IMR-90 (cell line): ENCODE results near the gene PCSK2.

Experiments
- BHLHE40 ChIP-seq: fragments of 150-350 bp; IDR thresholded peaks from 2 replicates; pipeline ENCODE4 v1.6.1; 2016; ENCODE audit warnings: mild to moderate bottlenecking, low read depth, low read length
- CEBPB ChIP-seq: IDR thresholded peaks from 2 replicates; pipeline ENCODE4 v1.6.1; 2012; ENCODE audit warnings: low read depth, low read length, improper control_type of control experiment
- FOS ChIP-seq: fragments of 150-350 bp; IDR thresholded peaks from 2 replicates; pipeline ENCODE4 v1.6.1; 2016; ENCODE audit warnings: low read depth, low read length
- MAZ ChIP-seq: IDR thresholded peaks from 2 replicates; pipeline ENCODE4 v1.6.1; 2012; ENCODE audit warnings: low read depth, mild to moderate bottlenecking, low read length, improper control_type of control experiment, moderate library complexity, borderline replicate concordance
- MXI1 ChIP-seq: IDR thresholded peaks from 2 replicates; pipeline ENCODE4 v1.6.1; 2012; ENCODE audit warnings: low read depth, mild to moderate bottlenecking, low read length, moderate library complexity, borderline replicate concordance
- POLR2A ChIP-seq: IDR thresholded peaks from 2 replicates; pipeline ENCODE4 v1.6.1; 2012; ENCODE audit warnings: mild to moderate bottlenecking, low read depth, low read length
- RAD21 ChIP-seq: IDR thresholded peaks from 2 replicates; pipeline ENCODE4 v1.6.1; 2012; ENCODE audit warnings: low read length, improper control_type of control experiment
- RFX5 ChIP-seq: IDR thresholded peaks from 2 replicates; pipeline ENCODE4 v1.8.0; 2012; ENCODE audit warnings: low read depth, mild to moderate bottlenecking, low read length, moderate library complexity
- TF ChIP-seq, protein P1 (sequence below): conservative IDR thresholded peaks from 2 replicates; pipeline ENCODE4 v1.5.1; 2012; ENCODE audit warnings: mild to moderate bottlenecking, low read depth, low read length, improper control_type of control experiment
- TF ChIP-seq, protein P2 (sequence below): fragments of 150-350 bp; IDR thresholded peaks from 2 replicates; pipeline ENCODE4 v1.6.1; 2016; ENCODE audit warnings: low read depth, mild to moderate bottlenecking, low read length, moderate library complexity, borderline replicate concordance
- TF ChIP-seq, protein P3 (sequence below): fragments of 150-350 bp; IDR thresholded peaks from 2 replicates; pipeline ENCODE4 v1.6.1; 2017; ENCODE audit warnings: mild to moderate bottlenecking, antibody characterized with exemption, low read length, low read depth

DNA sequence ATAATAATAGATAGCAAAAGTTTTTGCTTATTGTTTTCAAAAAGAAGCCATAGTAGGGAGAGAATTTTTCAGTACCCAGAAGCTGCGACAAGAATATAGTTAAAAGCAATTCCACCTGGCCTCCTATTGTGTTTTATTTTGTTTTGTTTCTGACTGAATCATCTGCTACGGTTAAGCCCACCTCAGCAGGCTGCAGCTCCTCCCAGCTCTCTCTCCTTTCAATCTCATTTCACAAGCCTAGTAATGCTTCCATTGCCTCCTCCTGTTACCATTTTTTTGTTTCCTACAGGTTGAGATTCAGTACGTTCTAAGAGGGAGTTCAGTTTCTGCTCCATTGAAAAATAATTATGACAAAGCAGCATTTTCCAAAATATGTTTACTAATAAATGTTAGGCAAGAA lies 77.9 kb downstream of the PCSK2 start:
- TF ChIP-seq, protein P1, sequence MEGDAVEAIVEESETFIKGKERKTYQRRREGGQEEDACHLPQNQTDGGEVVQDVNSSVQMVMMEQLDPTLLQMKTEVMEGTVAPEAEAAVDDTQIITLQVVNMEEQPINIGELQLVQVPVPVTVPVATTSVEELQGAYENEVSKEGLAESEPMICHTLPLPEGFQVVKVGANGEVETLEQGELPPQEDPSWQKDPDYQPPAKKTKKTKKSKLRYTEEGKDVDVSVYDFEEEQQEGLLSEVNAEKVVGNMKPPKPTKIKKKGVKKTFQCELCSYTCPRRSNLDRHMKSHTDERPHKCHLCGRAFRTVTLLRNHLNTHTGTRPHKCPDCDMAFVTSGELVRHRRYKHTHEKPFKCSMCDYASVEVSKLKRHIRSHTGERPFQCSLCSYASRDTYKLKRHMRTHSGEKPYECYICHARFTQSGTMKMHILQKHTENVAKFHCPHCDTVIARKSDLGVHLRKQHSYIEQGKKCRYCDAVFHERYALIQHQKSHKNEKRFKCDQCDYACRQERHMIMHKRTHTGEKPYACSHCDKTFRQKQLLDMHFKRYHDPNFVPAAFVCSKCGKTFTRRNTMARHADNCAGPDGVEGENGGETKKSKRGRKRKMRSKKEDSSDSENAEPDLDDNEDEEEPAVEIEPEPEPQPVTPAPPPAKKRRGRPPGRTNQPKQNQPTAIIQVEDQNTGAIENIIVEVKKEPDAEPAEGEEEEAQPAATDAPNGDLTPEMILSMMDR, result no peak
- no peak for TF ChIP-seq MAZ
- TF ChIP-seq, protein P2, sequence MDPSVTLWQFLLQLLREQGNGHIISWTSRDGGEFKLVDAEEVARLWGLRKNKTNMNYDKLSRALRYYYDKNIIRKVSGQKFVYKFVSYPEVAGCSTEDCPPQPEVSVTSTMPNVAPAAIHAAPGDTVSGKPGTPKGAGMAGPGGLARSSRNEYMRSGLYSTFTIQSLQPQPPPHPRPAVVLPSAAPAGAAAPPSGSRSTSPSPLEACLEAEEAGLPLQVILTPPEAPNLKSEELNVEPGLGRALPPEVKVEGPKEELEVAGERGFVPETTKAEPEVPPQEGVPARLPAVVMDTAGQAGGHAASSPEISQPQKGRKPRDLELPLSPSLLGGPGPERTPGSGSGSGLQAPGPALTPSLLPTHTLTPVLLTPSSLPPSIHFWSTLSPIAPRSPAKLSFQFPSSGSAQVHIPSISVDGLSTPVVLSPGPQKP, result no peak
- TF ChIP-seq RFX5, result no peak
- no peak for TF ChIP-seq MXI1
- TF ChIP-seq, protein P3, sequence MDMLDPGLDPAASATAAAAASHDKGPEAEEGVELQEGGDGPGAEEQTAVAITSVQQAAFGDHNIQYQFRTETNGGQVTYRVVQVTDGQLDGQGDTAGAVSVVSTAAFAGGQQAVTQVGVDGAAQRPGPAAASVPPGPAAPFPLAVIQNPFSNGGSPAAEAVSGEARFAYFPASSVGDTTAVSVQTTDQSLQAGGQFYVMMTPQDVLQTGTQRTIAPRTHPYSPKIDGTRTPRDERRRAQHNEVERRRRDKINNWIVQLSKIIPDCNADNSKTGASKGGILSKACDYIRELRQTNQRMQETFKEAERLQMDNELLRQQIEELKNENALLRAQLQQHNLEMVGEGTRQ, result no peak
- TF ChIP-seq POLR2A, result no peak
- TF ChIP-seq FOS, result no peak
- TF ChIP-seq CEBPB, result no peak
- no peak for TF ChIP-seq RAD21
- TF ChIP-seq BHLHE40, result no peak
